Measurements from ENCODE around the gene TBC1D5. TPM values are rescaled to one million over a fixed set of nuclear protein-coding genes. Genes with fewer than 3 reads are reported as not detected.

TBC1D5 gene
- total RNA-seq, 1 experiment from 2014 or later, result 30.4 TPM

GRCh38 chr3:17355591-17355990 is 386.8 kb downstream of the TBC1D5 start:
- ChIA-PET CTCF (no interaction called here), POLR2A (no interaction called here)
- DNase-seq (ENCODE audit: low read depth, low spot score), result no peak
- no peak for ATAC-seq
- Histone ChIP-seq H3K27me3 (ENCODE audit: control insufficient read depth, insufficient read depth, low read length) (no peaks in the 10 kb centered on the region), H3K36me3 (ENCODE audit: control insufficient read depth, insufficient read depth, low read length) (no peaks in the 10 kb centered on the region), H3K4me3 (ENCODE audit: low read depth in 2 of 2, low read length in 2 of 2) (no peak overlapping the region), H3K9me3 (ENCODE audit: control insufficient read depth, insufficient read depth, low read depth, low read length) (no peaks in the 10 kb centered on the region), H3K4me1 (ENCODE audit: control insufficient read depth, insufficient read depth, low read length) (no peaks in the 10 kb centered on the region), H3K27ac (ENCODE audit: low read length) (no peak overlapping the region)
- BruUV-seq (replicated peaks), result no TSS peak
- intact Hi-C loops (cut with micrococcal nuclease; ENCODE audit: unreplicated experiment), result no loop called here
- TF ChIP-seq POLR2AphosphoS5 (IDR thresholded peaks at IDR 0.05; ENCODE audit: low read depth, low read length), result no peak
- TF ChIP-seq CTCF (IDR thresholded peaks at IDR 0.05), result no peak
- TF ChIP-seq REST (IDR thresholded peaks at IDR 0.05; ENCODE audit: insufficient read depth in 1 of 2, low read depth in 2 of 2, low read length in 1 of 2), result no peak
- TF ChIP-seq TCF7L2 (IDR thresholded peaks at IDR 0.05; ENCODE audit: low read depth, low read length), result no peak
- no peak for TF ChIP-seq SIN3A (IDR thresholded peaks at IDR 0.05; ENCODE audit: borderline replicate concordance, insufficient read depth, low read depth, low read length)
- in situ Hi-C loops (cut with HindIII; ENCODE audit: low pct_unique_long_range_greater_than_20kb, low sequenced_read_pairs), result no loop called here

- intact Hi-C loops (cut with micrococcal nuclease; ENCODE audit: unreplicated experiment), result no loop called here
- Histone ChIP-seq H3K9me3 (ENCODE audit: control insufficient read depth, insufficient read depth, low read depth, low read length) (no peaks in the 10 kb centered on the region), H3K27ac (ENCODE audit: low read length) (no peak overlapping the region), H3K4me1 (ENCODE audit: control insufficient read depth, insufficient read depth, low read length) (no peaks in the 10 kb centered on the region), H3K4me3 (ENCODE audit: low read depth in 2 of 2, low read length in 2 of 2) (no peak overlapping the region), H3K27me3 (ENCODE audit: control insufficient read depth, insufficient read depth, low read length) (no peaks in the 10 kb centered on the region), H3K36me3 (ENCODE audit: control insufficient read depth, insufficient read depth, low read length) (no peaks in the 10 kb centered on the region)
- TF ChIP-seq REST (IDR thresholded peaks at IDR 0.05; ENCODE audit: insufficient read depth in 1 of 2, low read depth in 2 of 2, low read length in 1 of 2), result no peak
- no peak for TF ChIP-seq SIN3A (IDR thresholded peaks at IDR 0.05; ENCODE audit: borderline replicate concordance, insufficient read depth, low read depth, low read length)
- no peak for TF ChIP-seq CTCF (IDR thresholded peaks at IDR 0.05)
- no peak for TF ChIP-seq POLR2AphosphoS5 (IDR thresholded peaks at IDR 0.05; ENCODE audit: low read depth, low read length)
- no peak for TF ChIP-seq TCF7L2 (IDR thresholded peaks at IDR 0.05; ENCODE audit: low read depth, low read length)
- no TSS peak for BruUV-seq (replicated peaks)
- in situ Hi-C loops (cut with HindIII; ENCODE audit: low pct_unique_long_range_greater_than_20kb, low sequenced_read_pairs), result no loop called here
- POLR2A ChIA-PET, result no interaction called here
- DNase-seq (ENCODE audit: low read depth, low spot score) (no peak), ATAC-seq (no peak)
- CTCF ChIA-PET, result no interaction called here
Observed at GRCh38 chr3:17354341-17354740, 388.1 kb downstream of the TBC1D5 start.

Data from Panc1 (cell line).